Measurements from ENCODE around the gene SGSH.

- TF ChIP-seq CTCF (conservative IDR thresholded peaks at IDR 0.05) (no peak), ZFX (IDR thresholded peaks at IDR 0.05) (no peak)
Observed at GRCh38 chr17:80183581-80184422, 36.3 kb downstream of the SGSH start.
